ENCODE data around the gene GAREM1.

The GAREM1 gene

DNA sequence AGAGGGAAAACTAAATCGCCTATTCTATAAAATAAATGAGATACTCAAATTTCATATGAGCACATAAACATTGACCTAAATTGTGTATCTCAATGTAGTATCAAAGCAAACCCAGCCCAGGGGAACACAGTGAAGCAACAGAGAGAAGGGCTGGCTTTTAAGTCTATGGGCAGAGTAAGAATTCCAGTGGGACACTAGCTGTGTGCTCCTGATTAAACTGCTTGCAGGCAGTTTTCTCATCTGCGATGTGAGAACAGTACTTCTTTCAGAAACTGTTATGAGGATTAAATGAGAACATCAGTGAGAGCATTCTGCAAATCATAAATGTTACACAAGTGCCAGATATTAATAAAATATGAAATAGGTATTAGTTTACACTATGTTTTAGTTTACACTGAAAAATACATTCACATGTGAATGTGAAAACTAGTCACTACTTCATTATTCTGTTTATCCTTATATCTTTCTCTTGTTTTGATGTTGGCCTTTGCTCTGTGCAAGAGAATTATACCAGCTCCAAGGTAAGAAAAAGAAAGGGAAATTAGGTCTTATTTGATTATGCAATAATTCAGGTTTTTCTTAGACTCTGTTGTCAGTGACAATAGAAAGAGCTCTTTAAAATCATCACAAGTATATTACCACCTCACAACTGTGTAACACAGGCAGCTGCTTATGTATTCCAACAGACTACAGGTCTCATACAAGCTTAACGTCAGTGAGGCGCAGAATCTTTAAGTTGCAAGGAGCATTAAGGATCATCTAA lies 47.5 kb downstream of the GAREM1 start:
- no peak for DNase-seq

DNA sequence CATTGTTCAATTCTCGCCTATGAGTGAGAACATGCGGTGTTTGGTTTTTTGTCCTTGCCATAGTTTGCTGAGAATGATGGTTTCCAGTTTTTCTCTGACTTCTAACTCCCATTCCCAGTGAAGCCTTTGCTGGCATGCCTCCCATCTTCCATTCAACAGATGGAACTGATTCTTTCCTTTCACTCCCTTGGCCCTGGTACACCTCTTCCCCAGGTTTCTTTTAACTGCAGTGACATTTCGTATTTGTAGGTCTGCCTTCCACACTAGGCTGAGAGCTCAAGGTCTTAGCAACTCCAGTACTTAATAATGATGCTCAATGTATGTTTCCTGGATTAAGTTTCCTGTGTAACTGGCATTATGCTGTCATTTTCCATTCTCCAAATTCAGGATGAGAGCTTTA lies 48.5 kb downstream of the GAREM1 start:
- DNase-seq = no peak

DNA sequence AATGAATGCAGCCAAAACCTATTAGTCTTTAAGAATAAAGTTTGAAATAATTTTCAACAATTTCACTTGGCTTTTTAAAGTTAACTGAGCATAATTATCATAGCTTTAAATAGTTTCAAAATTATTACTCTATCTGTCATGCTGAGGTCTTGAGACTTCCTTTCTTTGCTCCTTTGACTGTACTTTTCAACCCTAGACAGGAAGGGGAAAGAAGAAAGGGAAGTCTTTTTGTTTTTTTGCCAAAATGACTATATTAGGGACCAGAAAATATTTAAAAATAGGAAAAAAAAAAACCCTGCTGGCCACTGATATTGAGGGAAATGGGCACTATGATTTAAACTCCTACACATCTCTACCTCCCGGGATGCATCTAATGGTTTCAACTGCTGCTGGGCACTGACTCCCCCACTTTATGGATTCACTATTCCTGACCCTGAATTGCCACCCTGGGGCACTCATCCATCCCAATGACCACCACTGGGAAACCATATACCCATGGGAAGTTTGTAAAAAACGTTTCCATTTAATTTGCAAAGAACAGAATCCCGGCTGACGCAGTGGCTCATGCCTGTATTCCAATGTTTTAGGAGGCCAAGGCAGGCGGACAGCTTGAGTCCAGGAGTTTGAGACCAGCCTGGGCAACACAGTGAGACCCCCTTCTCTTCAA lies 50.5 kb downstream of the GAREM1 start:
- DNase-seq = no peak

DNA sequence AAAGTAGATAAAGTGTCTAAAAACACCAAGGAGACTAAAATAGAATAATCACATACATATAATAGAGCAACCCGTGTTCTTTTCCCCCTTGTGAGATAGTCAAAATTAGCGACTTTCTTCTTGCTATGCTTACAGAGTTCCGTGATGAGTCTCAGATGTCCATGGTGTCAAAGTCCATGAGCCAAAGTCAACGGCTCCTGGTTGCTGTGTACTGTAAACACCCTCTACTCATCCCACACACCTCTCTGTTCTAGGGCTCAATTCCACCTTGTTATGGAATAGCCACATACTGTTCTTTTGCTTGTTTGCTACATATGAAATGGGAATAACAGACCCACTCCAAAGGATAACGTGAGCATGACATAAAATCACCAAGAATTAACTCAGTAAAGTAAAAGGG lies 52.5 kb downstream of the GAREM1 start:
- no peak for DNase-seq

DNA sequence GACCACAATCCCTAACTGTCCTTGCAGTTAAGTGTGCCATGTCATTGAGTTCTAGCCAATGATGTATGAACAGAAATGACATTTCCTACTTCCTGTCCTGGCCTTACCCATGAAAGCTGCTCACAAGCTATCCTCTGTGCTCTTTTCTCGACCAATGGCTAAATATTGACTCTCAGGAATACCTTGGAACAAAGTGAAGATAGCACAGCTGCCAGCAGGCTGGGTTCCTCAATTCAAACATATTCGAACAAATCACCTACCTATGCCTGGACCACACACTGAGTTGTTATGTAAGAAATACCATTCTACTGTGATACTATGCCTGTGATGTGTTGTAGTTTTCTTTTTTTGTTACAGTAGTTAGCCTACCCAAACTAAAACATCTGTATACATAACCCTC lies 65.1 kb downstream of the GAREM1 start:
- no peak for DNase-seq

DNA sequence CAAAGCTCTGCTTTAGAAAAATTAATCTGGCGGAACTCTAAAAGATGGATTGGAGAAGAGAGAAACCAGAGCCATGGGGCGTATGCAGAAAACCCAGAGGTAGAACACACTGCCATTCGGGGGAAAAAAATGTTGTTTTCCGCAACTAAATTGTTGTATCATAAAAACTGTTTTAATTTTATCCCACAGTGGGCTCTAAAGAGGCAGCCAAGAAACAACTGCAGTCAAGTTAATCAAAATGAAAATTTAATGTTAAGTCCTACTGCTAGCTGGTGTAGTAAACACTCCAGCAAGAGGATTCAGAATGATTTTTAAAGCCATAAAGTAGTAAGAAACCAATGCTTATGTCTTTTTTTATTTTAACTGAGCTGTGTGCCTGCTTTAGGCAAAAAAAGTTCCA lies 69.1 kb downstream of the GAREM1 start:
- no peak for DNase-seq

DNA sequence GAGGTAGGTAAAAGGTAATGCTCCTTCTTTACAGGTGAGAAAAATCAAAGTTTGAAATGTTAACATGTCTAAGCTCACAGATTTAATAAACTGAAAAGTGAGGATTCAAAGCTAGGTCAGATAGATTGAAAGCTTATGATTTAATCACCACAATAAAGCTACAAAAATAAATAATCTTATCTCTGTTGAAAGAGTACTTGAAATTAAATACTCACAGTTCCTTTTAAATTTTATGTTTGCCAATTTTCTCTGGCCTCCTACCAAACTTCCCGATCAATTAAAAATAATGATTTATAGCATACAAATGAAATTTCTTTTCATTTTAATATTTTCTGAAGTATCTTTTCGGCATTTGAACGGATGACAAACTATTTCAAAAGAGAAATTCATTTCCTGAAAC lies 77.3 kb downstream of the GAREM1 start:
- no peak for DNase-seq

DNA sequence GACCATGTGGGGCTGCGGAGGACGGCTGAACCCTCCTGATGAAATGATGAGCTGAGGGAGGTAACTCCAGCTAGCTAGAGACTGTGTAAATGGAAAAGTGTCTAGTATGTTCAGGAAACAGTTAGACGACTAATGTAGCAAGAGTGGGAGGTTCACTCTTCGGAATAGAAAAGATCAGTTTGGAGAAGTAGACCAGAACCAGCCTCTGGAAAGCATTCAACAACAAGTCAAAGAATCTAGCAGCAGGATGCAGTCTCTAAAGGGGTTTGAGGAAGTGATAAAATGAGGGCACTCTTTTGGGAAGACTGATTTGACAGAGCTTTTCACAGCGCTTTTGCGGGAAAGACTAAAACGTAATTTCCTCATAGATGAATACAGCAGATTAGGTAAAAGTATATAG lies 79.6 kb downstream of the GAREM1 start:
- no peak for DNase-seq

DNA sequence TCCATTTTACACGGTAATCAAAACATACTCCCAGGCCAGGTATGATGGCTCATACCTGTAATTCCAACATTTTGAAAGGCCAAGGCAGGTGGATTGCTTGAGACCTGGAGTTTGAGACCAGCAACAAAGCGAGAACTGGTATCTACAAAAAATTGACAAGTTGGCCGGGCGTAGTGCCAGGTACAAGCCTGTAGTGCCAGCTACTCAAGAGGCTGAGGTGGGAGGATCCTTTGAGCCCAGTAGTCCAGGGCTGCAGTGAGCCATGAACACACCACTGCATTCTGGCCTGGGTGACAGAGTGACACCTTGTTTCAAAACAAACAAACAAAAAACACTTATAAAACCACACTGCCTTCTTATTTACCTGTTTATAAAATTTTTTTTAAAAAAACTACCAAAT lies 80.8 kb downstream of the GAREM1 start:
- DNase-seq = no peak

DNA sequence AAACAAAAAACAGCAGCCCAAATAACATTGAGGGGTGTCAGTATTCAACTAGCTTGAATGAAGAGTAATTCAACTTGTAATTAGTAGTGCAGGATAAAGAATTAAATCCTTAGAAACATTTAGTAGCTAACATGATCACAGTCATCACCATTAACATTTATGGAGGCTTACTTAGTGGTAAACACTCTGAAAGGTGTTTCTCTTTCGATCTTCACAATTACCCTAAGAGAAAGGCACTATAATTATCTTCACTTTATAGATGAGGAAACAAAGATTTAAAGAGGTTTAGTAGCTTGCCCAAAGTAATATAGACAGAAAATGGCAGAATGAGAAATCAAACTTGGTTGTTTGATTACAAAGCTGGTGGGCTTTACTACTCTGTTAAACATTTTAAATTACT lies 81.5 kb downstream of the GAREM1 start:
- DNase-seq = no peak

DNA sequence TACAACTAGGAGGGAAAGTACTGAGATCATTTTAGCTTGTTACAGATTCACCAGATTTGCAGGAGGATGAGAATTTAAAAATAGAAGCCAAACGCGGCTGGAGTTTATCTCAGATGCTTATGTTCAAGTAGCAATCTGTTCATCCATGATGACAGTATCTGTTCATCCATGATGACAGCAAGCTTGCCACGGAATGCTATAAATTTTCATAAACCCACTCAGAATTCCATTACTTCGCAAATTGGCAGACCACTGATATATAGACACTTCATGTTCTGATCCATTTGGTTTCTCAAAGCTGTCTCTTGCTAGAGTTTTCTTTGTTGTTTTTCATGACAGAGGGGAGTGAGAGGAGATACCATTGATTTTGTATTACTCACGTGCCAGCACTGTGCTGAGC lies 84.2 kb downstream of the GAREM1 start:
- DNase-seq = no peak

DNA sequence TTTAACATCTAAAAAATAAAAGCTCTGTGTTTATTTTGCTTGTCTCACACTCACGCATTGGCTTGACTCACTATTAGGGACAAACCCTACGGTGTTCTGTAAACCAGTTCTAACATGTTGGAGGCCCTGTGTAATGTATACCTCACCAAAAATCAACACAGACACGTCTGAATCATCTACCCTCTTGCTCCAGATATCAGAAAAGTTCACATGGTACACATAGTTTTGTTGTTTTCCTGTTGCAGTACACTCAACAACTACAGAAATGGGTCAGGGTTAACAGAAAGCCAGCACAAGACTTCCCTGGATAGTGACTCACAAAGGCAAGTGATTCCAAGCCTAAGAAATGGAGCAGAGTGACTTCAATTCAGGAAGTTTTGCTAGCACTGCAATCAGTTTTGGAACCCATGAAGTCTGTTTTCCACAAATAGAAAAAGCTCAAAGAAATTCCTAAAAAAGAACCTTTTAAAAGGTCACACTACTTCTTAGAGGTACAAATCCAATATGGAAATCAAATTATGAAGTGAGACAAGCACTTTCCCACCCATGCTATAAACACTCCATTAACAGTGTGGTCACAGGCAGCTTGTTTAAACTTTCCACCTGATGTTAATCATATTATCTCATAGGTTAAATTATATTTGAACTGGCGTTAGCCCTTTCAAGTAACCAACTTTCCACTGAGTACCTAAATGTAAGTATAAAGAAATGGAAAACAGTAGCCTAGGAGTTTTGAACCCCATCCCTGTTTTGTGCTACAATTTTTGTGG lies 87.4 kb downstream of the GAREM1 start:
- DNase-seq = no peak

DNA sequence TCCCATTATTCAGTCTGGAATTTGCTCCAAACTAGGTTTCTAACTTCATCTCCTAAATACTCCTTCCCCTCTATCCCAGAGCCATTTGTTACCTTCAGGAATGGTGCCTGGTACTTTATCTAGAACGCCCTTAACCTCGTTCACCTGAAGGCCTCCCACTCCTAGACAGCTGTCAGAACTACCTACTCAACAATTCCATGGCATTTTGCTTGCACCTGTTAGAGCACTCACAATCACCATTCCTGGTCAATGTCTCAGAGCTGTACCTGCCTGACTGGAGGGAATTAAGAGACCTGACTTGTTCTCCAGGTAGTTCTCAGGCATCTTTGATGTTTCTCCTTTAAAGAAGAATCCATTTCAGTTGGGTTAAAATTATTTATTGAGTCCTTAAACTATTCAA lies 88.9 kb downstream of the GAREM1 start:
- no peak for DNase-seq

DNA sequence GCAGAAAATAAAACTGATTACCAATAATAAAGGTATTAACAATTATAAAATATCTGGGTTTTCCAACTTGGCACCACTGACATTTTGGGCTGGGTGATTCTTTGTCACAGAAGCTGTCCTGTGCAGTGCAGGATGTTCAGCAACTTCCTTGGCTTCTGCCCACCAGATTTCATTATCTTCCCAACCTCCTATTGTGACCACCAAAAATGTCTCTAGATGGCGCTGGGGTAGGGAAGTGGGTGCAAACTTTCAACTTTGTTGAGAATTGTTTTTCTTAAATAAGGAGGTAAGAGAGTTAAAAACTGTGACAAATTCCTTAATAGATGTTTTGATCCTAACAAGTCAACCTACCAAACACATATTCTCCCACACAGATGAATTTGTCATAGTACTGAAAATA lies 90.1 kb downstream of the GAREM1 start:
- no peak for DNase-seq

DNA sequence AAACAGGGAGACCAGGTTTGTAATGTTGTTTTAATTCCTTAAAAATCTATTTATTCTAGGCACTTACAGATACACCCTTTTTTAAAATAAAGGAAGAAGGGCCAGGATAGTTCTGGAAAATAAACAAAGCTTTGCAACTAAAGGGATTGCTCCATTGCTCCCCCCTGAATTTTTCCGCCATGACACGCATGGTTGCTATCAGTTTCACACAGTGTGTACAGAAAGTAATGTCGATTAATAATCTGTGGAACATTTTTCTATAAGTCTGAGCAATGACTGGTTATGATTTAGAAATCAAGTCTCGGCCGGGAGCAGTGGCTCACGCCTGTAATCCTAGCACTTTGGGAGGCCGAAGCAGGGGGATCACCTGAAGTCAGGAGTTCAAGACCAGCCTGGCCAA lies 90.8 kb downstream of the GAREM1 start:
- no peak for DNase-seq

DNA sequence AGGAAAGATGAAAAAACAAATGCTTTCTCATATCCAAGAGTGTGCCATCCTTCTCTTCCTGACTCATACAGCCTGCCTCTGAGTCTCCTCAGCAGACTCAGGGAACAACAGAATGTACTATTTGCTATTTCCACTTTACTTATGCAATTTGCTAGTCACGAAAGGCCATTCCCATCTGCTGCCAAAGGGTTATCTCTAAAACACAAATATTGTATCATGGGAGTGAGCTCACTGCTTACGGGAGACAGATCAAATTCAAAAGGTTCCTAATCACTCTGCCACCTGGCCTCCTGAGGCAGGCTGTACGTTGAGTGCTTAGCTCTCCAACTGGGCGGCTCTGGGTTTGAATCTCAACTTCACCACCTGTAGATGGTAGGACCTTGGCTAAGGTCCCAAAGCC lies 92.0 kb downstream of the GAREM1 start:
- DNase-seq = no peak

DNA sequence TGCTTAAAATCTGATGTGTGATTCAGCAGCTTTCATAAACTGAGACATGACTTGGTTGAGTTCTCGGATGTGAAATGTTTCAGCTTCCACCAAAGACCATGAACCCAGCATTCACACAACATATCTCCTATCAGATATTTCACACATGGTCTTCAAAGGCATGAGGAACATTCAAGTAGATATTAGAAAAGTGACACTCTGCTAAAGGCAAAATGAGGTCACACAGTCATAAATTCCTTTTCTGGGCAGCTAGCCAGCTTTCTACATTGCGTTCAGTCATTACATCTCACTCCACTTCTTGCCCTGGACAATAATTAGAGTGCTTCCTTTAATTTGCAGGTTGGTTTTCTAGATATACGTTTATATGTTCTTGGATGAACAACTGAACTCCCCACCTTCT lies 96.7 kb downstream of the GAREM1 start:
- no peak for DNase-seq

DNA sequence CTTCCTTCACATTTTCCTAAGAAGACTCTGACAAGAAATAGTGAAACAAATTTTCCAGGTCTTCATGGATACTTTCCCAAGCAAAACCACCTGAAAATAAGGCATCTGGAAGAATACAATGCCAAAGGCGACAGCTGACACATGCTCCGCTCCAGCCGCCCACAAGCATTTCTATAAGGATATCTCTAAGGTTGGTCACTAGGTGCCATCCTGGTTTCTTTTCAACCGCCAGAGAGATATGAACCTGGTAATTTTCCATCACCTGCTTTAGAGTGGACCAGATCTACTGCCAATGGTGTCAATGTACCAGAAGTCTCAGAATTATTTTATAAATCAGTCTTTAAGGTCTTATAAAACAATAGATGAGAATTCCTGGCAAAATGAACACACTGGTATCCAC lies 97.2 kb downstream of the GAREM1 start:
- DNase-seq = no peak

DNA sequence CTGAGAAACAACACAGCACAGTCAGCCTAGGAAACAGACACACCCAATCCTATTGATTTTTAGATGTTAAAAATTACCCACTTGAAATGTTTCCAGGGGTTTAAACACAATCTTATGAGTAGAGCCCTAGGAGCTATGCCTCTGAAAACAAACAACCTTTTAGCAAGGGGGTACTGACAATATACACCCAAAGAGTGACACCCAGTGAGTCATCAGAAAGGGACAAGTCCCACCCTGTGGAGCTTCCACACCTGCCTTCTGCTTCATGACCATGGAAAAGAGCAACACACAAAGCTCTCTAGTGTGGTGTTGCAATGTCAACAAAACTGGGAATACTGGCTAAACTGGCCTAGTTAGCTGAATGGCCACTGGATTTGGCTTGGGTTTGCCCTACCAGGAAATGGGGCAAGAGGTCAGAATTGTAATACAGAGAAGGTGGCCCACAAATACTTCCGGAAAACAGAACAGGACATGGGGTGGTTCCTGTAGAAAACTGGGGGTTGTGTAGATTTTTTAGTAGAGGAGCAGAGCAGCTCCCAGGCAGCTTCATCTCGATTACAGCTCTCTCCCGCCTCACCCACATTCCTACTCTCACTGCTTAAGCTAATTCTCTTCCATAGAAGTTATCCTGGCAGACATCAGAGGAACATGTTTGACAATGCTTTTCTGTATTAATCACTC lies 98.2 kb downstream of the GAREM1 start:
- DNase-seq = no peak

DNA sequence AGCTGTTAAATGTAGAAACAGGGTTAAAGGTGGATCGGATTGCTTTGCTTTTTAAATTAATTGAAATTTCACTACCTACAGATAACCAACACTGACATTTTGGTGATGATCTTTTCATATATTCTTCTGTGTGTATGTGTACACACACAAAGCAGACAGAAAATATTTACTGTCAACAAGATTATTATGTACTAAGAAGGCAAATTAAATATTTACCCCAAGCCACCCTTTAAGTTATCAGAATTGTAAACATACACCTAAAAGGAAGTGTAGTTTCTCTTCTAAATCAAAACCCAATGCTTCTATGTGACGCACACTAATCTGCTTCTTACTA lies 98.7 kb downstream of the GAREM1 start:
- no peak for DNase-seq

DNA sequence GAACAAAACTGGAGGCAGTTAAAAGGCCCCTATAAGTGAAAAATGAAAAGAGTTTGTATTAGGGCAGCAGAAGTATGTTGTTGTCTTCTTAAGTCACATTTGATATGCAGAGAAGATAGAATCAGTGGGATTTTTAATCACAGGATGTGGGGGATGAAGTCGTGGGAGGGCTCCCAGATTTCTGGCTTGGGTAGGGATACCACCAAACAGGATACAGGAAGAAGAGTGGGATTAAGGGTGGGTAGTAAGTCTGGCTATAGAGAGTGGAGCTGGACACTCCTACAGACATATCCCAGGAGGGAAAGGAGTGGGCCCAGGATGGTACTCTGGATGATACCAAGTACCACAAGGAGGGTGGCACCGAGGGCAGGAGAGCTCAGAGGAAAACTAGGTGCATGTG lies 99.3 kb downstream of the GAREM1 start:
- DNase-seq = no peak

DNA sequence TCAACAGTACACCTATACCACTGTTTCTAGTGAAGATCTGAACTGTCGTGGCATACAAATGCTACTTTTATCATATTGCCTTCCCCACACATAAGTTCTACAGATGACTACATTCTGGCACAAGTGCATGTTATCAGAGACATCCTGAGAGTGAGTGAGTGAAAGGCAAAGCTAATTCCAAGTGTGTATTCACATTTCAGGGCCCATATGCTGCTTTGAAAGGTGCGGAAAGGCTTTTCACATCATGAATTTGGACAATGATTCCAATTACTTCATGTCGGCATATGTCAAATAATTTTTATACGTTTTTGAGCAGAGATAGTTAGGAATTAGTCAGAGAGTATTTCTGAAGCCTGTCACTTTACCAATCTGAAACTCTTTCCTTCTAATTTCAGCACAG lies 101.7 kb downstream of the GAREM1 start:
- DNase-seq = no peak

DNA sequence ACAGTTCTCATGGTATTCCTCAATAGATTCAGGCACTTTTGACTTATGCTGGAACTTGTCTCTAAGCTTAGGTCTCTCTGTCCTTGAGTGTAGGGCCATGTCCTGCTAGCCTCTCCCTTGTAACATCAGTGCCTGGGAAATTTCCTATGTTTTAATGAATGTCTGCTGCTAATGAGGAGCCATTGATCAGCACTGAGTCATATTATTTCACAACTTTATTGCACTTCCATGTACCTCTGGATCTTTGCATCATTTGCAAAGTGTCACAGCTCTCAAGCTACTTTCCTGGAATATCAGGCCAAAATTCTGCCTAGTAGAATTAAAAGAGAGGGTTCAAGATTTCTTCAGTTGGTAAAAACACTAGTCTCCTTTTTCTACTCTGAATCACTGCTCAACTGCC lies 102.5 kb downstream of the GAREM1 start:
- DNase-seq = no peak

Measured in activated CD4-positive, CD25-positive, alpha-beta regulatory T cell (primary cell).